HG03457 (cell line): ENCODE results near the gene PLAAT2.
A peak's percentile ranks its signal among the peaks of the same experiment; 100 is the strongest.
"Not testable (repeated sequence)": the region's sequence is repeated elsewhere in the genome, so short reads cannot be mapped to it uniquely, and the experiment has no call there.

Experiments
- ATAC-seq: cut with Tn5 transposase; IDR thresholded peaks from one replicate; pipeline ENCODE4 v1.9.1; 2021; ENCODE audit warnings: moderate number of reproducible peaks; ENCODE audit not compliant: unreplicated experiment

PLAAT2 gene

DNA sequence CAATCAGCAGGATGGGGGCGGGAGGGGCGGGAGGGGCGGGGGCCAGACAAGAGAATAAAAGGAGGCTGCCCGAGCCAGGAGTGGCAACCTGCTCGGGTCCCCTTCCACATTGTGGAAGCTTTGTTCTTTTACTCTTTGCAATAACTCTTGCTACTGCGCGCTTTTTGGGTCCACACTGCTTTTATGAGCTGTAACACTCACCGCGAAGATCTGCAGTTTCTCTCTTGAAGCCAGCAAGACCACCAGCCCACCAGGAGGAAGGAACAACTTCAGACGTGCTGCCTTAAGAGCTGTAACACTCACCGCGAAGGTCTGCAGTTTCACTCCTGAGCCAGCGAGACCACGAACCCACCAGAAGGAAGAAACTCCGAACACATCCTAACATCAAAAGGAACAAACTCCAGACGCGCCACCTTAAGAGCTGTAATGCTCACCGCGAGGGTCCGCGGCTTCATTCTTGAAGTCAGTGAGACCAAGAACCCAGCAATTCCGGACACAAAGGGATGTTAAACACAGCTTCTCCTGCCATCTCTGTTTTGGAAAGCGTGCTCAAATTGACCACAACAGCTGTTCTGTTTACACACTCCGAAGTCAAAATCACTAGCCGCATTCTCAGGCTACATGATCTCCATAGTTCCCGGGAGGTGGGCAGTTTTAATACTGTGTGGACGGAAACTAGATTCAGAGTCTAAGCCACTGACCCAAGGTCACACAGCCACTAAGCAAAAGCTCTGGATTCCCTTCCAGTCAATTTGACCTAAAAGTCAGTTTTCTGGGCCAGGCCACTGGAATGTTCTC is 11.9 kb downstream of the PLAAT2 start:
- no peak for ATAC-seq

- ATAC-seq = not testable (repeated sequence)
Observed at GRCh38 chr11:63550156-63550700, 13.0 kb downstream of the PLAAT2 start.

DNA sequence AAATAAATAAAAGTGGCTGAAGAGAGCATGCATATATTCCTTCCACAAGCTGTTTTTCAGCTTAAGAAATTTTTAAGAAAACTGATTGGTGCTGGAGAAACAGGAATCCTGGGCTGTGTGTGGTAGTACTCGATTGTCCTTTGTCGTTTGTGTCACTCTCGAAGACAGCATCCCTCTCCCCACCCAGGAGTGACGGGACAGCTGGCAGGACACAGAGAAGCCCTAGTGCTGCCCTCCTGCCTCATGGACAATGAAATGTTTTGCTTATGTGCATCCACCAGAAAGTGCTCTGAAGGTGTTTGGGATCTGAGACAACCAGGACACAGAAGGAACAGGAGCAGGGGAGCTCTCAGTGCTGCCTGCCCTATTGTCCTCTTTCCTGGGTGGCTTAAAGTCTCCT is 13.8 kb downstream of the PLAAT2 start:
- no peak for ATAC-seq

- ATAC-seq = no peak
Observed at GRCh38 chr11:63548178-63548577, 15.0 kb downstream of the PLAAT2 start.

- no peak for ATAC-seq
Observed at GRCh38 chr11:63547061-63547460, 16.1 kb downstream of the PLAAT2 start.

DNA sequence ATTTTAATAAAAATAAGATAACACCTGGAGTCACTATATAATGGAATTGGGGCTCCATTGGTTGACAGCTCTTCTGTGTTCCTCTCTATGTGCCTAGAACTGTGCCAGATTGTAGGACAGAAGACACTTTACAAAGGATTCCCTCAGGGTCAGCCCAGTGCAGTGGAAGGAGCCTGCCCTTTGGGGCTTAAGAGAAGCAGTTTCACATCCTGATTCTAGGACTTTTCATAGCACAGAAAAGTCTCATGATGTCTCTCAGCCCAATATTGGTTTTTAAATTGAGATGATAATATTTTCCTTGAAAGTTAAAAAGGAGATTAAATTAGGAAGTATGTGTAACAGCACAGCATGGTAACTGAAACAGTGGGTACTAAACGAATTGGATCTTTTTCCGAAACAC is 19.5 kb downstream of the PLAAT2 start:
- no peak for ATAC-seq

GRCh38 chr11:63542506-63542905 is 20.7 kb downstream of the PLAAT2 start:
- not testable (repeated sequence) for ATAC-seq

DNA sequence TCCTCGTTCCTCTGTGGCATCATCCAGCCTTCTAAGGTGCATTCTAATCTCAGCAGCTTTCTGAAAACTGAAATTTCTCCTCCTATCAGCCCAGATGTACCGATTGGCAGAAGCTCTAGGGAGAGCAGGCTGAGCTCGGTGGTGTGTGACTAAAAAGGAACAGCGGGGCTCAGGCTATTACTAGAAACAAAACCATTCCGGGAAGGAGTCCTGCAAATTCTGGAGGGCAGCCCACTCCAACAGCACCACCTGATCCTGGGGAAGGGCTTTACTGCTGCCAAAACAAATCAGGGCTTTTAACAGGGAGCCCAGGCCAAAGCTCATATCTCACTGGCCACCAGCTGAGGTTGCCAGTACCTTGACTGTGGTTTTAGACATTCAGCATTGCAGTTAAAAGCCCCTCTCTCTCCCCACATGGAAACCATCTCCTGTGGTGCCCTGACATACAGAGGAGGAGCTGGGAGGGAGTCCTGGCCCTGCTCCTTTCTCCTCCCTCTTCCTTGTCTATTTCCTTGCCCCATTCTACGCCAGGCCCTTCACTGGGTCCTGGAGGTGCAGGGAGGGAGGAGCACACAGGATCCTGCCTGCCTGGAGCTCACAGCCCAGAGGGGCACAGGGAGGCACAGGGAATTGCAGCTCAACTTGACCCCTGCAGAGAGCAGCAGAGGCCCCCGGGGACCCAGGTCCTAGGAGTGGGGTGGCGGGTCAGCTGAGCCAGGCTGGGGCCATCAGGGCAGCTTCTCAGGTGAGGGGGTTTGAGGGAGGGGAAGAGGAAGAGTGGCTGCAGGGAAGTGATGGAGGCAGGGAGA is 25.7 kb downstream of the PLAAT2 start:
- no peak for ATAC-seq

GRCh38 chr11:63536669-63537292 is 26.4 kb downstream of the PLAAT2 start, which contains the start of gene PLAAT4:
Gene PLAAT4, plus strand, starts transcription at chr11:63536808. Its CDS starts 61 bp downstream, at chr11:63536869.
- no peak for ATAC-seq

DNA sequence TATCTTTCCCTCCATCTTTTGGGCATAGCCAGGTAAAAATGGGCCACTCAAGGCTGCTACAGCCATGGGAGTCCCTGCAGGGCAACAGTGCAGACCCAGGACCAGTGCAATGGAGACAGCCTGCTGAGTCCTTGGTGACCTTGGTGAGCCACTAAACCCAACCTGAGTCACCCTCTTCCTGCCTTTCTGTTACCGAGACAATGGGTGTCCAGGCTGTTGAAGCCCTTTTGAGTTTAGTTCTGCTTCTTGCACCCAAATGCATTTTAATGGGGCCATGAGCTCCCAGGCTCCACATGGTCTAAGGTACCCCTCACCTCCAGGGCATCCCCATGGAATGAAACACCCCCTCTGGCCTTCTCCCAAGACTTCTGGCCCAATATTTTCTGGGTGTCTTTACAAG is 27.4 kb downstream of the PLAAT2 start:
- no peak for ATAC-seq

DNA sequence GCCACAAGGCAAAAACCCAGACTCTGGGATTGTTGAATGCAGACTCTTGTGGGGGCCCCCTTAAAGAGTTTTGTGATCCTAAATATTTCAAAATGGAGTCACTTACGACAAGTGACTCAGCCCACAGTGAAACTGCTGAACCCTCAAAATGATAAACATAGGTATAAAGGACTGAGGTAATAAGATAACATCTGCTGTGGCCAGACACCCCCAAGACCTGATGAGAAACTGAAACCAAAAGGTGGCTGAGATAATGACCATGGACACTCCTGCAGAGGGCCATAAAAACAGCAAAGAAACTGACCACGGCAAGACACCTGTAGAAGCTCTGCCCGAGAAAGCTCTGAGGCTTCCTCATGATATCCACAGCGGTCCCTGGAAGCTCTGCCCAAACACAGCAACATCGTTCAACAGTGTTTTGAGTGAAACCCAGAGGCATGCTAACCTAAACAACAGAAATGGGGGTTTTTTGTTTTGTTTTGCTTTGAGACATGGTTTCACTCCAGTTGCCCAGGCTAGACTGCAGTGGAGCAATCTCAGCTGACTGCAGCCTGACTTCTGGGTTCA is 28.2 kb downstream of the PLAAT2 start:
- ATAC-seq = no peak

DNA sequence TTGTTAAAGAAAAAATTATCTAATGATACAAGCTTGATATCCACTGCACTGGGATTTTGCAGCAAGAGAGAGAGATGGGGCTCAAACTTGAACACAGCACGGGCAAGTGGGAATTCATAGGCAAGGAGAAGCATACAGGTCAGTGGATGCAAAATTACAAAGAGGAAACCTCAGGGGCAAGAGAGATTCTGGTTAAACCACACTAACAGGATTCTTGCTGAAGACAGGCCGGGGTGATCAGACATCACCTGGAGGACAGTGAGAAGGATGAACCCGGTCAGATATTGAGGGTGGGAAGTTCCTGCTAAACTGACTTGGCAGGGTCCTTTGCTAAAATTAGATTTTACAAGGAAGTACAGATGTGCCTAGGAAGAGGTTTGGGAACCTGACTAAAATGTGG is 29.1 kb downstream of the PLAAT2 start:
- ATAC-seq = no peak

DNA sequence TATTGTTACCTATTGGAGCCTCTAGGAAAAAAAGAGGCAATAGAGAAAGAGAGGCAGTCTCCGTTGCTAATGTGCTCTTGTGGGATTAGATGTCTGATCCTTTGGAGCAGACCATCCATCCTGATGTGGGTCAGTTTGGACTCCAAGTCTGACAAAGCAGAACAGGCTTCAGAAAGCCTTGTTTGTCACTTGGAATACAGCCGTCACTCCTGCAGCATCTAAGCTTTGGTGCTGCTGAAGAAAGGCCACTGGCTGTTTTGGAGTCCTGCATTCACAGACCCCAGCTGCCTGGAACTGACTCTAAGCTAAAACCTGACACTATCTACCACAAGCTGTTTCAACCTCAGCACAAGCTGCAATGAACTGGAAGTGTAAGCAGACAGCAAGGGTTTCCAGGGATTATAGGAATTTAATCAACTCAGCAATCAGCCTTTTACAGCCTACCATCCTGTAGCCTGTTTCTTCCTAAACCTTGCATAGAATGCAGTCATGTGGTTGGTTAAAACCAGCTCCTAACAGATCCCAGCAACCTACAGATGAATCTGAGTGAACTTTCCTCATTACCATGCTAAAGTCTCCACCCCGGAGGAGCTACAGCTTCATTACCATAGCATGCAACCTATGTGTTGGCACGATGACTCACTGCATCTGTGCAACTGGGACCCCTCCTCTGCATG is 30.2 kb downstream of the PLAAT2 start:
- ATAC-seq = no peak

DNA sequence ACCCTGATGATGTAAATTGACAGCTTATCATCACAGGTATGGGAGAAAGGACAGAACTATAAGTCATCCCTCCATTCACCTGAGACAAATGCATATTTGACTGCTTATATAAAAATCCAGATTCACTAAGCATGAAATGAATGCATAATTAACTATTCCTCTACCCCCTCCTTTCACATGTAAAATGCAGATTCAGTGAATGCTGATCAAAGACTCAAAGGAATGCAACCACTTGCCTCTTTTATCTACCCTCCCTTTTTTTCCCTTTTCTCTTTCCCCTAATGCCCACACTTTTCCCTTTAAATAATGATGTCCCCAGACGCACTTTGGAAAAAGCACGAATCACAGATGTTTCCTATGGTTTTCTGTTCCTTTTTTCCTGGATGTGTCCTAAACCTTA is 31.1 kb downstream of the PLAAT2 start:
- ATAC-seq = no peak

DNA sequence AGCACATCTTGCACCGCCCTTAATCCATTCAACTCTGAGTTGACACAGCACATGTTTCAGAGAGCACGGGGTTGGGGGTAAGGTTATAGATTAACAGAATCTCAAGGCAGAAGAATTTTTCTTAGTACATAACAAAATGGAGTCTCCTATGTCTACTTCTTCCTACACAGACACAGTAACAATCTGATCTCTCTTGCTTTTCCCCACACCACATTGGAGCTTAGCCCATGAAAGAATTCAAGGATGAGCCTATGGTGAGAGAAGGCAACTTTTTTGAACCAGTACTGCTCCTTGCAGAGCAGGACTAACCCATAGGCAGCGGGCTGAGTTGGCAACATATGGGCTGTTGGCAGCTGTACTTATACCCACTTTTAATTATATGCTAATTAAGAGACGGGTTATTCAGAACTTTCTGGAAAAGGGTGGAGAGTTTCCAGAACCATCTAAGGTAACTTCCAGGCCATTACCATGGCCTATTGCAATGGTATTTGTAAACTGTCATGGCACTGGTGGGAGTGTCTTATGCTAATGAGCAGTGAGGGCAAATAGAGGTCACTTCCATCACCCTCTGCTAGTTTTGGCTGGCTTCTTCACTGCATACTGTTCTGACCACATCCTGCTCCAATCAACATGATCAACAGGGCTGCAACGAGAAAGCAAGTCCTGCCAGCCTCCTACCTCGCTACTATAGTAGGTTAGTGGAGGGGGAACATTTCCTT is 31.9 kb downstream of the PLAAT2 start:
- peak; percentile 69 for ATAC-seq

- ATAC-seq = no peak
Observed at GRCh38 chr11:63530021-63530420, 33.2 kb downstream of the PLAAT2 start.

- not testable (repeated sequence) for ATAC-seq
Observed at GRCh38 chr11:63529373-63529772, 33.8 kb downstream of the PLAAT2 start.

DNA sequence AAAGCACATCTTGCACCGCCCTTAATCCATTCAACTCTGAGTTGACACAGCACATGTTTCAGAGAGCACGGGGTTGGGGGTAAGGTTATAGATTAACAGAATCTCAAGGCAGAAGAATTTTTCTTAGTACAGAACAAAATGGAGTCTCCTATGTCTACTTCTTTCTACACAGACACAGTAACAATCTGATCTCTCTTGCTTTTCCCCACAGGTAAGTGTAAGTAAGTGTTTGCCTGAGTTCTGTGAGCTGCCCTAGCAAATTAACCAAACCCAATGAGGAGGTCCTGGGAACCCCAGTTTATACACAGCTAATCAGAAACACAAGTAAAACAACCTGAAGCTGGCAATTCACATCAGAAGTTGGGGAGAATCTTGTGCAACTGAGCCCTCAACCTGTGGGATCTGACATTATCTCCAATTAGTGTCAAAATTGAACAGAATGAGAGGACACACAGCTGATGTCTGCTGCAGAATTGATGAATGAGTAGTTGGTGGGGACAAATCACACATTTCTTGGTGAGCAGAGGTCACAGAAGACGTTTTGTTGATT is 34.4 kb downstream of the PLAAT2 start:
- not testable (repeated sequence) for ATAC-seq

- ATAC-seq = not testable (repeated sequence)
Observed at GRCh38 chr11:63528156-63528555, 35.0 kb downstream of the PLAAT2 start.
